ENCODE measurements around the gene PRKG2. TPM values are rescaled to one million over a fixed set of nuclear protein-coding genes. Genes with fewer than 3 reads are reported as not detected.
A peak's percentile ranks its signal among the peaks of the same experiment; 100 is the strongest.
"Not testable (repeated sequence)": the region's sequence is repeated elsewhere in the genome, so short reads cannot be mapped to it uniquely, and the experiment has no call there.

The PRKG2 gene
- total and polyA plus RNA-seq, 12 donors: 0.17 to 0.51 (median 0.20) TPM; not detected in 9

DNA sequence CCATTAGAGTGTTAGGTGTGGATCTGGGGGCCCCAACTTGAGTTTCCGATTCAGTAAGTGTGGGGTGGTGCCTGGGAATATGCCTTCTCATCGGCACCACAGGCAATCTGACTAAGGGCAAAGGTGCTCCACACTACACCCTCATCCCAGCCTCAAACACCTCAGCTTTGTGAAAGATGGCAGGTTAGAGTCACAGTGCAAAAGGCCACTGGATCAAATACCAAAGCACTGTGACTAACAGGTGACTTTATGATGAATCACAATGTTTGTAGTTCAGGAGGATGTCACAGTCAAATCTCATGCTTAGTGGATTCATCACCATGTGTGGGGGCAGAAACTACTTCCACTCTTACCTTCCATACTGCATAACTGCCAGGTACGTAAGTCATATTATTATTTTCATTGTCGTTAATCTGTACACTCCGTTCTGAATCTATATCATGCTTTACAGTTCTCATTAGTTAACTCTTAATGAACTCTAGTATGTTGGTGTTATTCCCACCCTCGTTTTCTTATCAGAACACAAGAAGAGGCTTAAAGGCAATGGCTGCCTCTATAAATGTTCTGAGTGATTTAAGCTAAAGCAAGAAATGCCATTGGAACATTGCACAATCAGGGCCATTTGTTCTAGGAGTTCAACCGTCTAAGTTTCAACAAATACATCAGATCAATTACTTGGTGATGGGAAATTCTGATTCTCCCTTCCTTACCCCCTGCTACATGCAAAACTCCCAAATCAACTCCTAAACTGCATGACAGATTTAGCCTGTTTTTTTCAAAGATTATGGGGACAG lies 50.2 kb downstream of the PRKG2 start:
- H3K4me1 ChIP-seq: no peaks in the 10 kb centered on the region
- intact Hi-C loops (cut with DNase I): no loop called here
- no peaks in the 10 kb centered on the region for H3K36me3 ChIP-seq
- DNase-seq (no peak), ATAC-seq (no peak)
- no peak overlapping the region for H3K4me3 ChIP-seq
- no peaks in the 10 kb centered on the region for H3K9me3 ChIP-seq
- TF ChIP-seq, protein P1, sequence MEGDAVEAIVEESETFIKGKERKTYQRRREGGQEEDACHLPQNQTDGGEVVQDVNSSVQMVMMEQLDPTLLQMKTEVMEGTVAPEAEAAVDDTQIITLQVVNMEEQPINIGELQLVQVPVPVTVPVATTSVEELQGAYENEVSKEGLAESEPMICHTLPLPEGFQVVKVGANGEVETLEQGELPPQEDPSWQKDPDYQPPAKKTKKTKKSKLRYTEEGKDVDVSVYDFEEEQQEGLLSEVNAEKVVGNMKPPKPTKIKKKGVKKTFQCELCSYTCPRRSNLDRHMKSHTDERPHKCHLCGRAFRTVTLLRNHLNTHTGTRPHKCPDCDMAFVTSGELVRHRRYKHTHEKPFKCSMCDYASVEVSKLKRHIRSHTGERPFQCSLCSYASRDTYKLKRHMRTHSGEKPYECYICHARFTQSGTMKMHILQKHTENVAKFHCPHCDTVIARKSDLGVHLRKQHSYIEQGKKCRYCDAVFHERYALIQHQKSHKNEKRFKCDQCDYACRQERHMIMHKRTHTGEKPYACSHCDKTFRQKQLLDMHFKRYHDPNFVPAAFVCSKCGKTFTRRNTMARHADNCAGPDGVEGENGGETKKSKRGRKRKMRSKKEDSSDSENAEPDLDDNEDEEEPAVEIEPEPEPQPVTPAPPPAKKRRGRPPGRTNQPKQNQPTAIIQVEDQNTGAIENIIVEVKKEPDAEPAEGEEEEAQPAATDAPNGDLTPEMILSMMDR (IDR thresholded peaks at IDR 0.05): no peak
- WGBS, 2 donors: 74 to 75% methylated on average over 7 of the region's 7 CpGs
- no peak overlapping the region for H3K27ac ChIP-seq
- no peaks in the 10 kb centered on the region for H3K27me3 ChIP-seq

DNA sequence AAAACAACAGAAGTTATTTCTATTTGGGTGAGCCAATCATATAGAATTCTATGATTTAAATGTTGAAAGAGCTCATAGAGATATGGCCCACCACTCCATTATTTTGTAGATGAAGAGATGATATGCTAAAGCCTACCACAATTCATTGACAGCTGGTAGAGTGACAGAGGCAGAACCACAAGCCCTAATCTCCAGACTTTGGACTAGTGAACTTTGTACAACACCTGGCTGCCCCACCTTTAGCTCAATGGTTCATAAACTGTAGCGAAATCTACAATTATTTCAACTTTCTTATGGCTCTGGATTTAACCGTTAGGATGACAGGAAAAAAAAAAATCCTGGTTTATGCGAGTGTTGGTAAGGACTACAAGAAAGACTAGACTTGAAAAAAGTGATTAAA lies 50.9 kb downstream of the PRKG2 start:
- intact Hi-C loops (cut with DNase I): no loop called here
- TF ChIP-seq, protein P1 (IDR thresholded peaks at IDR 0.05): no peak
- 61 to 88% methylated on average over 3 of the region's 3 CpGs for WGBS, 2 donors
- ATAC-seq (no peak), DNase-seq (no peak)
- Histone ChIP-seq H3K27me3 (no peaks in the 10 kb centered on the region), H3K9me3 (no peaks in the 10 kb centered on the region), H3K27ac (no peak overlapping the region), H3K36me3 (no peaks in the 10 kb centered on the region), H3K4me1 (no peaks in the 10 kb centered on the region), H3K4me3 (no peak overlapping the region)

DNA sequence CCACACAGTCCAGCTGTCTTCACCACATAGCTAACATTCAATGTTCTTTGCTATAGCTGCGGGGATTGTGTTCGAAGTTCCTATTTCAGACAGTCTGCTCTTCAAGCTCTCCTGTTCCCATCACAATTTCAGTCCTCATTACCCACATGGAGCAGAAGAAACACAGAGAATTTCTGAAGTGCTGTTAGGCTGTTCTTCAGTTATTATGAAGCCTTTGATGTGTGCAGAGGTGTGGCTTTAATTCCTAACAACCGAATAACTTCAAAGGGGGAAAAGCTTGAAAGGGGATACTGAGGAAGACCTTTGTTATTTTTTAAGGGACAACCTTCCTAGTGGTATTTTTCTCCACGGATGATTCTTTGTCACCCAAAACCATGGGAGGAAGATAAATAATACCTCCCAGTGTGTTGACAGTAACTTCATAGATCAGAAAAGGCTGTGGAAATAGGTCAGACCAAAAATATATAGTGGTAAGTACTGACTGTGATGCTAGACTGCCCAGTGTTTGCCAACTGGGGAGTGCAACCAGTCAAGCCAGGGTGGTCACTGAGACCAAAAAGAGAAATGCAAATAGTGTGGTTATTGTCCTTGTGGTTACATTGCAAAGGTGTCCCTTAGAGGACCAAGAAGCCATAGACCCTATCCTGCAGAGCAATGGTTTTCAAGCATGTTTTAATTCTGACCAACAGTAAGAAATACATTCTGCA lies 52.1 kb downstream of the PRKG2 start:
- H3K4me3 ChIP-seq: no peak overlapping the region
- H3K27me3 ChIP-seq: no peaks in the 10 kb centered on the region
- TF ChIP-seq, protein P1 (IDR thresholded peaks at IDR 0.05): no peak
- H3K27ac ChIP-seq: no peak overlapping the region
- H3K4me1 ChIP-seq: no peaks in the 10 kb centered on the region
- intact Hi-C loops (cut with DNase I): no loop called here
- no peak for ATAC-seq
- no peaks in the 10 kb centered on the region for H3K36me3 ChIP-seq
- DNase-seq: no peak
- no peaks in the 10 kb centered on the region for H3K9me3 ChIP-seq
- 73 to 76% methylated on average over 4 of the region's 4 CpGs for WGBS, 2 donors

DNA sequence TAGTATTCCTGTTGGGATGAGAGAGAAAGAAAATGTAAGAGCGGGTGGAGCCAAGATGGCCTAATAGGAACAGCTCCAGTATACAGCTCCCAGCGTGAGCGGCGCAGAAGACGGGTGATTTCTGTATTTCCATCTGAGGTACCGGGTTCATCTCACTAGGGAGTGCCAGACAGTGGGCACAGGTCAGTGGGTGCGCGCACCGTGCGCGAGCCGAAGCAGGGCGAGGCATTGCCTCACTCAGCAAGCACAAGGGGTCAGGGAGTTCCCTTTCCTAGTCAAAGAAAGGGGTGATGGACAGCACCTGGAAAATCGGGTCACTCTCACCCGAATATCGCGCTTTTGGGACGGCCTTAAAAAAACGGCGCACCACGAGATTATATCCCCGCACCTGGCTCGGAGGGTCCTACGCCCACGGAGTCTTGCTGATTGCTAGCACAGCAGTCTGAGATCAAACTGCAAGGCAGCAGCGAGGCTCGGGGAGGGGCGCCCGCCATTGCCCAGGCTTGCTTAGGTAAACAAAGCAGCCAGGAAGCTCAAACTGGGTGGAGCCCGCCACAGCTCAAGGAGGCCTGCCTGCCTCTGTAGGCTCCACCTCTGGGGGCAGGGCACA lies 61.2 kb downstream of the PRKG2 start:
- H3K4me3 ChIP-seq: peak overlapping the region in 7 of 10 donors; percentile 22 to 49 (median 34)
- DNase-seq, H3K27ac ChIP-seq: not testable (repeated sequence)

More for the DNA sequence above, 61.2 kb downstream of the PRKG2 start:
- H3K27me3 ChIP-seq; intact Hi-C loops (cut with DNase I); H3K4me1 ChIP-seq; H3K9me3 ChIP-seq; ATAC-seq; H3K36me3 ChIP-seq: not testable (repeated sequence)
- 55 to 70% methylated on average over 25 to 30 of the region's 30 CpGs for WGBS, 2 donors
